ENCODE measurements around the gene SCFD2. TPM values are rescaled to one million over a fixed set of nuclear protein-coding genes. Genes with fewer than 3 reads are reported as not detected.

SCFD2 gene
- total RNA-seq, 1 experiment from 2014 or later: 18.8 TPM

GRCh38 chr4:52884994-52885393 is 480.9 kb downstream of the SCFD2 start:
- DNase-seq (ENCODE audit: low read depth): no peak

- no peak for DNase-seq (ENCODE audit: low read depth)
These were observed 481.9 kb downstream of the SCFD2 start for GRCh38 chr4:52883707-52884669.

DNA sequence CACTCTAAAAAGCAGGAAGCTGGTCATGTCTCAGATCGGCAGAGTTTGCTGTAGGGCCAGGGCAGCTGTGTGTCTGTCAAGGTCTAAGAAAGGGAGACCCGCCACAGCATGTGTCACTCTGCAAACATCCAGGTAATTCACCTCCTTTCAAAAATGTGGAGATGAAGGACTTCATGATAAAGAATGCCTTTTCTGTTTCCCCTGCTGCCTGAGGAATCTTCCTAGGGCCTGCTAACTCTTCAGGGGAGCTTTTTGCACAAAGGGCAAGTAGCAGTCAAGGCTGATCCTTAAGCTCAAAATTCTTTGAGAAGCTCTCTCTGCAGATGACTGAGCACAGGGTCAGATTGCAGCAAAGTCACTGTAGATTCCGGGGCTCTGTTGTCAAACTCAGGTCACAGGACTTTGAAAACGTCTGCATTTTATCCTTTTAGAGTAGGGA is 482.7 kb downstream of the SCFD2 start:
- no peak for DNase-seq (ENCODE audit: low read depth)

DNA sequence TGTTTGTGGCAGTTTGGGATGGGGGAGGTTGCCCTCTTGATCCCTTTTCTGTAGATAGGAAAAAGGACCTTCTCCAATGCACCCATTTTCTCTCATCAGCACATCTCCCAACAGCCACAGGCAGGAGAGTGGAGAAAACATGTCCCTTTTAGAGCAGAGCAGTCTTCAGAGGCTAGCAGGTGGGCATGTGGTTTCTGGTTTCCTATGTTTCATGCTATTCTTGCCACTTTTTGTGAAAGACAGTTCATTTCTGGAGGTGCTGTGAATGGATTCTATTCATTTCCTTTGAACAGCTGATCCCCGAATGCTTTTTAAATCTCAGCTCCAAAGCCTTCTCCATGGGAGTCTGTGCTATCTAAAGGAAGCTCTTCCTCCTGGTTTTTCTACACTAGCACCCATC is 484.9 kb downstream of the SCFD2 start:
- DNase-seq (ENCODE audit: low read depth): no peak

- DNase-seq (ENCODE audit: low read depth): no peak
These were observed 486.4 kb downstream of the SCFD2 start for GRCh38 chr4:52879471-52879870.

- no peak for DNase-seq (ENCODE audit: low read depth)
These were observed 488.2 kb downstream of the SCFD2 start for GRCh38 chr4:52877694-52878093.

DNA sequence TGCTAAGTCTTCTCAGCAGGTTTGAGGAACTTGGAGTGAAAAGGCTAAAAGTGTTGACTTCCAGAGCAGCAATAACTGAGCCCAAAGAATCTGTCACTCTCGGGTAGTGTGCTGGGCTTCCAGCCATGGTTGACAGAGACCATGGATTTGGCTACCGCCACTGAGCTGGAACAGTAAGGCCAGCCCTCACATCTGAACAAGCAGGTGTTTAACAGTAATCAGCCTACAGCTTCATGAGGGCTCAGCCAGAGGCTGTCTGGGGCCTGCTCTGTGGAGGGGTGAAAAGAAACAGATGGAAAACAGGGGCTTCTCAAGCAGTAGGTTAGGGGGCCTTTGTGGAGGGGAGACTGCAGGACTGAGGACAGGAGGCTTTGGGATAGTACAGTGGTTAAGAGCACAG is 488.8 kb downstream of the SCFD2 start:
- no peak for DNase-seq (ENCODE audit: low read depth)

DNA sequence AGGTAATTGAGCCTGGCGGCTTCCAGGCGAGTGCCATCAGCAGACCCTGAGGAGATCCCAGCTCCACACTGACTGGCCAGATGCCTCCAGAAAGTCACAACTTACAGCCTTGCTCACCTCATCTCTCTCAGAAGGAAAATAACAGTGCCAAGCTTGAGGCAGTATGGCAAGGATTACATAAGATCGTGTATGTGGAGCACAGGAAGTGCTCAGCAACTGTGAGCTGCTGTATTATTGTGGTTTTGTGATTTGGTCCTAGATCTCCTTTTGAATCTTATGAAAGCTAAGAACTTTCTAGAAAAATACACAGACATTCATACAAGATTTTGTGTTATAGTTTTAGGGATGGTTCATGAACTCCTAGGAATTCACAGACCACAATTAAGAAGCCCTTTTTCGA is 489.8 kb downstream of the SCFD2 start:
- no peak for DNase-seq (ENCODE audit: low read depth)

DNA sequence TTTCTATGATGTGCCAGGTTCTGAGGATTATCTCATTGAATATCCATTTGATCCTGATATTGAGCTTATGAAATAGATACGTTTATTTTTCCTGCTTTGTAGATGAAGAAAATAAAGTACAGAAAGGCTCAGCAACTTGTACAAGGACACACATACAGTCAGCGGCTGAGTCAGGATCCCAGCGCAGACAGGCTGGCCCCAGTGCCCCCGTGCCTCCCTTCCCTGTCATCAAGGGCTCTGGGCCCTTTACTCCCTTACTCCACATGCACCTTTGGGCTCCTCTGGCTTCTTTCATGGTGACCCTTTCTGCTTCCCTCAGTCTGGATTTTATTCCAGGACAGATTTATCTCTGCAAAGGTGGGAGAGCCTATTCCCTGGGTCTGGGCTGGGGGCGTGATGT is 490.9 kb downstream of the SCFD2 start:
- no peak for DNase-seq (ENCODE audit: low read depth)

DNA sequence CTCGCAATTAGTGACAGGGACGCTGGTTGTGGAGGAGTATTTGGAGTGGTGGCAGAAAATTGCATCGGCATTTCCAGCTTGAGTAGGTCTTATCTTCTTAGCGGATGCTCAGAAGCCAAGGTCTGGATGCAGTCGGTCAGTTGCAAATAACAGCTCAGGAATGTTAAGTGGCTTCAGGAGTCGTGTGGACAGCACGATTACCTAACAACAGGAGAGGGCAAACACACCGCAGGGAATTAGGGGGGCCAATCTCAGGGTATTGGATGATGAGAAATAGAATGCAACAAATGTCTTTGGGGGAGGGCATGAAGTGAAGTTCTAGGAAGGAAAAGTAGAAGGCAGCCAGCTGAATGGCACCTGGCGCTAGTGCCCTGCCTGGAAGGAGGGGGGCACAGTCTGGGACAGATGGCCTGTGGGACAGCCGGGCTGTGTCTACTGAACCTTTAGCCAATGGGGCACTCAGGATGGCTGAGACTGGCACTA is 492.0 kb downstream of the SCFD2 start:
- no peak for DNase-seq (ENCODE audit: low read depth)

DNA sequence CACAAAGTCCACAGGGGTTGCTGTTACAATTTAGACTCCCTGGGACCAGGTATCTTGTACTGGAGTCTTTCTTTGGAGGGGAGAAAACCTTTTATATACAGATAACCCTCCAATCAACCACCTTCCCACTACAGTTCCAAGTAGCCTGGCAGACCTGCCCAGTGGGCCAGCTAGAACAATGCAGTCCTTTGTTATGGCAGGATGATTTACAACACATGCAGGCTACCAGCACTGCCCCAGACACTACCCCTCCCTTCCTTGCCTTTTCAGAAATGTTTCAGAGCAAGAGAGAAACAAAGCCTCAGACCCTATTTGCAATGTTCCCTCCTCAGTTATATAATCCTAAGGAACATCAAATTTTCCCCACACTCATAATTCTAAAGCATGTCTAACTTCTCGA is 492.7 kb downstream of the SCFD2 start:
- DNase-seq (ENCODE audit: low read depth): no peak

GRCh38 chr4:52870225-52870624 is 495.6 kb downstream of the SCFD2 start:
- no peak for DNase-seq (ENCODE audit: low read depth)

GRCh38 chr4:52869656-52870055 is 496.2 kb downstream of the SCFD2 start:
- DNase-seq (ENCODE audit: low read depth): peak; percentile 68

GRCh38 chr4:52869196-52869595 is 496.7 kb downstream of the SCFD2 start:
- DNase-seq (ENCODE audit: low read depth): peak; percentile 76

GRCh38 chr4:52868133-52868532 is 497.7 kb downstream of the SCFD2 start:
- DNase-seq (ENCODE audit: low read depth): no peak

DNA sequence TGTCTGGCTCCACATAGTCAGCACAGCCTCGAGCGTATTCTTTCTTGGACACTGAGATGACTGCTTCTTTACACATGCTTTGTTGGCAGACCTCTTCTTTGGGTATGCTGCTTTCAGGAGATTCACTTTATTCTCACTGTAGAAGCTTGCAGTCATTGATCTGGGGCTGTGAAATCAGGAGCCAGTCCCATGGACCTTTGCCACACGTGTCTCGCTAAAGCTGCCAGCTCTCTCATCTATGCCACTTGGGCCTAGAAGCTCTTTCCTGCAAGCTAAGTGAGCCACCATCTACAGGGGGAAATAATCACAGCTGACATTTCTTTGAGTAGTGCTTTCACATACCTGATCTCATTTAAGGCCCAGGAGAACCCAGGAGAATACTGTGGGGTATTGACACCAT is 498.7 kb downstream of the SCFD2 start:
- no peak for DNase-seq (ENCODE audit: low read depth)

DNA sequence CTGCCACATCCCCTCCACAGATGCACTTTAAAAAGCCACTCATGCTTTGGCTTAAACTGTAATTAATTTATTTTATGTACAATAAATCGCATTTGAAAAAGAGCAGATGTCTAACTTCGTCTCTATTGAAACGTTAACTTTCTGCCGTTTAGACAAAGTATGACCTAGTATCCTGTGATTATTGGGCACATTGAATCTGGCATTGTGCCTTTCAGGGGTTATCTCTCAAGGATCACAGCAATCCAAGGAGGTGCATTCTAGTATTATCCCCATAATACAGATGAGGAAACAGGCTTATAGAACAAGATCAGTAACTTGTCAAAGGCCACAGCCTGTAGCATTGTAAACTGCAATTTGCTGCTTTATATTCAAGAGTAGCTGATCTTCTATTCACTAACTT is 499.1 kb downstream of the SCFD2 start:
- DNase-seq (ENCODE audit: low read depth): no peak

- DNase-seq (ENCODE audit: low read depth): no peak
These were observed 500.6 kb downstream of the SCFD2 start for GRCh38 chr4:52865300-52865699.

DNA sequence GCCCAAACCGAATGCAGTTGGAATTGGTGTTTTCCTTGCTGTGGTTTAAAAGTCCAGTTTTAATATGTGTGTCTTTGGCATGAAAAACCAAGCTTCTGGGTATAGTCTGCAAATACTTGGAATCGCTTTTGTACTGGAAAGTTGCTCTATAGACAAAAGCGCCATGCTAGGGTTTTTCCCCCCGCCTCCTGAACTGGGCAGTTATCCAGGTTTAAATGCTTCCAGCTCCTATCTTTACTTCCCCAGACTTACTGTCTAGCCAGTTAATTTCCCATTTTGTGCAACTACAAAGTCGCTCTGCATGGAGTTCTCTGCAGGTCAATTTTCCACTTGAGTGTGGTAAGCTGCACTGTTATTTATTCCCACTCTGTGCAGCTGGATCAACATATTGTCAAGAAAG is 501.1 kb downstream of the SCFD2 start:
- DNase-seq (ENCODE audit: low read depth): no peak

GRCh38 chr4:52863324-52863723 is 502.5 kb downstream of the SCFD2 start:
- no peak for DNase-seq (ENCODE audit: low read depth)

- DNase-seq (ENCODE audit: low read depth): no peak
These were observed 503.2 kb downstream of the SCFD2 start for GRCh38 chr4:52862639-52863161.

GRCh38 chr4:52861879-52862616 is 503.8 kb downstream of the SCFD2 start, which contains the start of gene RASL11B:
RASL11B (plus strand) TSS chr4:52862317; CDS start chr4:52862508, 191 bp downstream.
- peak; percentile 66 for DNase-seq (ENCODE audit: low read depth)
